SKM-1 treated with dmso at 0.1 percent for 144 hours (cell line): ENCODE results near the gene EDN2.

Experiments
- DNase-seq: peaks from one replicate; lab custom pipeline; 2025; ENCODE audit not compliant: unreplicated experiment; lab: John Stamatoyannopoulos, UW

Gene EDN2

GRCh38 chr1:41467673-41468072 is 16.8 kb downstream of the EDN2 start:
- DNase-seq, result no peak

GRCh38 chr1:41466146-41466545 is 18.3 kb downstream of the EDN2 start:
- no peak for DNase-seq

GRCh38 chr1:41465741-41466140 is 18.7 kb downstream of the EDN2 start:
- DNase-seq, result no peak

- DNase-seq, result no peak
Measured at GRCh38 chr1:41464885-41465284, 19.6 kb downstream of the EDN2 start.

GRCh38 chr1:41463516-41463915 is 21.0 kb downstream of the EDN2 start:
- DNase-seq, result no peak

- no peak for DNase-seq
Measured at GRCh38 chr1:41462680-41463004, 21.8 kb downstream of the EDN2 start.

- no peak for DNase-seq
Measured at GRCh38 chr1:41461790-41462679, 22.4 kb downstream of the EDN2 start.

GRCh38 chr1:41456847-41457540 is 27.5 kb downstream of the EDN2 start:
- no peak for DNase-seq

- no peak for DNase-seq
Measured at GRCh38 chr1:41455479-41456332, 28.8 kb downstream of the EDN2 start.

- no peak for DNase-seq
Measured at GRCh38 chr1:41454406-41454805, 30.1 kb downstream of the EDN2 start.

GRCh38 chr1:41452704-41453290 is 31.7 kb downstream of the EDN2 start:
- DNase-seq, result no peak

- no peak for DNase-seq
Measured at GRCh38 chr1:41450747-41451285, 33.7 kb downstream of the EDN2 start.

GRCh38 chr1:41449326-41449921 is 35.1 kb downstream of the EDN2 start:
- DNase-seq, result no peak

- no peak for DNase-seq
Measured at GRCh38 chr1:41448821-41449220, 35.7 kb downstream of the EDN2 start.

- DNase-seq, result no peak
Measured at GRCh38 chr1:41447995-41448770, 36.3 kb downstream of the EDN2 start.

- DNase-seq, result no peak
Measured at GRCh38 chr1:41446851-41447610, 37.5 kb downstream of the EDN2 start.

- no peak for DNase-seq
Measured at GRCh38 chr1:41444785-41445184, 39.7 kb downstream of the EDN2 start.

GRCh38 chr1:41444246-41444645 is 40.2 kb downstream of the EDN2 start:
- no peak for DNase-seq

- no peak for DNase-seq
Measured at GRCh38 chr1:41442697-41443251, 41.7 kb downstream of the EDN2 start.
